GM19025 (cell line): ENCODE measurements around the gene FKBP9.
A peak's percentile ranks its signal among the peaks of the same experiment; 100 is the strongest.
"Not testable (repeated sequence)": the region's sequence is repeated elsewhere in the genome, so short reads cannot be mapped to it uniquely, and the experiment has no call there.

ENCODE experiments used
- ATAC-seq: cut with Tn5 transposase; IDR thresholded peaks from one replicate; pipeline ENCODE4 v1.9.1; 2021; ENCODE audit warnings: mild to moderate bottlenecking, low read depth, moderate library complexity; ENCODE audit not compliant: unreplicated experiment

FKBP9 gene

GRCh38 chr7:32957326-32958045, at the start of gene FKBP9:
Gene FKBP9 (plus strand): TSS chr7:32957440. CDS start chr7:32957574, 134 bp downstream.
- ATAC-seq: peak; percentile 89

- no peak for ATAC-seq
Observed at GRCh38 chr7:32910195-32910594, 47.0 kb upstream of the FKBP9 start.

GRCh38 chr7:32914184-32914583, 43.1 kb upstream of the FKBP9 start:
- ATAC-seq: no peak

GRCh38 chr7:32915041-32915536, 42.2 kb upstream of the FKBP9 start:
- ATAC-seq: no peak

- no peak for ATAC-seq
Observed at GRCh38 chr7:32916006-32916405, 41.2 kb upstream of the FKBP9 start.

- ATAC-seq: not testable (repeated sequence)
Observed at GRCh38 chr7:32916994-32917393, 40.2 kb upstream of the FKBP9 start.

- no peak for ATAC-seq
Observed at GRCh38 chr7:32921896-32922295, 35.3 kb upstream of the FKBP9 start.

GRCh38 chr7:32928785-32929298, 28.4 kb upstream of the FKBP9 start:
- no peak for ATAC-seq

GRCh38 chr7:32929430-32930143, 27.7 kb upstream of the FKBP9 start:
- no peak for ATAC-seq

- no peak for ATAC-seq
Observed at GRCh38 chr7:32930378-32930777, 26.9 kb upstream of the FKBP9 start.

- no peak for ATAC-seq
Observed at GRCh38 chr7:32935558-32935957, 21.7 kb upstream of the FKBP9 start.

GRCh38 chr7:32936689-32937088, 20.6 kb upstream of the FKBP9 start:
- no peak for ATAC-seq

- ATAC-seq: no peak
Observed at GRCh38 chr7:32937344-32938174, 19.7 kb upstream of the FKBP9 start.

- ATAC-seq: no peak
Observed at GRCh38 chr7:32941181-32941580, 16.1 kb upstream of the FKBP9 start.

GRCh38 chr7:32941681-32942414, 15.4 kb upstream of the FKBP9 start:
- ATAC-seq: no peak

GRCh38 chr7:32942415-32943251, 14.6 kb upstream of the FKBP9 start:
- ATAC-seq: peak; percentile 90

GRCh38 chr7:32943252-32944030, 13.8 kb upstream of the FKBP9 start:
- ATAC-seq: no peak

- ATAC-seq: no peak
Observed at GRCh38 chr7:32947420-32947983, 9.7 kb upstream of the FKBP9 start.
